IMR-90 (cell line): ENCODE results near the gene CLDN25. TPM values are rescaled to one million over a fixed set of nuclear protein-coding genes. Genes with fewer than 3 reads are reported as not detected.

Experiments used
- ATAC-seq: fragments of 200-7000 bp; cut with Tn5 transposase; 2 replicates; pipeline ENCODE4 v1.9.1; 2020; ENCODE audit warnings: low read depth, mild to moderate bottlenecking, moderate library complexity
- BruUV-seq: library from RNA; stranded (reverse); fragments of 400-500 nt; replicated peaks from 2 replicates; lab custom pipeline; 2021; lab: Mats Ljungman, UMichigan
- CTCF ChIA-PET: fragments of 300-600 bp; formaldehyde crosslinking; extraction: SDS; loops from one replicate; lab custom pipeline; 2021; ENCODE audit warnings: antibody characterized with exemption; lab: Yijun Ruan, JAX
- POLR2A ChIA-PET: fragments of 300-600 bp; sonication (Branson Sonifier 250); formaldehyde crosslinking; loops from one replicate; lab custom pipeline; 2022; ENCODE audit warnings: antibody characterized with exemption; ENCODE audit not compliant: unreplicated experiment; lab: Charles Lee
- DNase-seq: peaks from one replicate; pipeline ENCODE4 v3.0.0; 2013
- H2AFZ ChIP-seq: replicated peaks from 2 replicates; pipeline ENCODE3; 2013; ENCODE audit warnings: low read length, mild to moderate bottlenecking; ENCODE audit not compliant: poor library complexity
- H2AK5ac ChIP-seq: 2 replicates; pipeline ENCODE4 v1.6.1; 2013; ENCODE audit warnings: low read depth, low read length, inconsistent platforms
- H2AK9ac ChIP-seq: replicated peaks from 2 replicates; pipeline ENCODE3; 2013; ENCODE audit warnings: mild to moderate bottlenecking, low read depth, low read length, moderate library complexity; ENCODE audit not compliant: poor library complexity
- H2BK120ac ChIP-seq: 2 replicates; pipeline ENCODE4 v1.6.1; 2013; ENCODE audit warnings: low read depth, low read length, inconsistent platforms
- H2BK15ac ChIP-seq: 3 replicates; pipeline ENCODE4 v1.6.1; 2013; ENCODE audit warnings: low read depth, low read length, inconsistent platforms
- H2BK20ac ChIP-seq: 2 replicates; pipeline ENCODE4 v1.6.1; 2013; ENCODE audit warnings: low read depth, mild to moderate bottlenecking, inconsistent platforms, low read length, moderate library complexity
- H2BK5ac ChIP-seq: 2 replicates; pipeline ENCODE4 v1.6.1; 2013; ENCODE audit warnings: mild to moderate bottlenecking, low read depth, low read length, inconsistent platforms; ENCODE audit not compliant: poor library complexity, severe bottlenecking
- H3K14ac ChIP-seq: replicated peaks from 2 replicates; pipeline ENCODE4 v1.6.1; 2013; ENCODE audit warnings: low read depth, low read length, inconsistent platforms
- H3K18ac ChIP-seq: 2 replicates; pipeline ENCODE4 v1.6.1; 2013; ENCODE audit warnings: low read depth, low read length, control low read depth
- H3K23ac ChIP-seq: 2 replicates; pipeline ENCODE4 v1.6.1; 2013; ENCODE audit warnings: low read depth, low read length, inconsistent platforms
- H3K27ac ChIP-seq: 2 replicates; pipeline ENCODE4 v1.5.1; 2013; ENCODE audit warnings: mild to moderate bottlenecking, control low read depth, low read length; ENCODE audit not compliant: insufficient read depth
- H3K27me3 ChIP-seq: 2 replicates; pipeline ENCODE4 v1.6.1; 2013; ENCODE audit warnings: low read length; ENCODE audit not compliant: control insufficient read depth, insufficient read depth
- H3K36me3 ChIP-seq: 2 replicates; pipeline ENCODE4 v1.6.1; 2013; ENCODE audit warnings: low read length, mixed read lengths; ENCODE audit not compliant: control insufficient read depth, insufficient read depth
- H3K4ac ChIP-seq: 2 replicates; pipeline ENCODE4 v1.6.1; 2013; ENCODE audit warnings: low read depth, low read length, inconsistent platforms
- H3K4me1 ChIP-seq: 2 replicates; pipeline ENCODE4 v1.6.1; 2013; ENCODE audit warnings: low read length, mixed read lengths; ENCODE audit not compliant: control insufficient read depth, insufficient read depth
- H3K4me2 ChIP-seq: 2 replicates; pipeline ENCODE4 v1.6.1; 2013; ENCODE audit warnings: low read depth, mild to moderate bottlenecking, control low read depth, low read length, moderate library complexity
- H3K4me3 ChIP-seq: 2 replicates; pipeline ENCODE4 v1.5.1; 2013; ENCODE audit warnings: low read depth, mild to moderate bottlenecking, control low read depth, low read length, moderate library complexity; ENCODE audit not compliant: insufficient read depth
- H3K56ac ChIP-seq: 2 replicates; pipeline ENCODE4 v1.6.1; 2013; ENCODE audit warnings: low read length, inconsistent platforms; ENCODE audit not compliant: insufficient read depth; ENCODE audit errors: extremely low read depth
- H3K79me1 ChIP-seq, 2 experiments: 2 replicates each; pipeline ENCODE4 v1.6.1; 2013; ENCODE audit warnings: low read length in 2 of 2, inconsistent platforms in 1 of 2, low read depth in 1 of 2
- H3K9ac ChIP-seq: 2 replicates; pipeline ENCODE4 v1.6.1; 2013; ENCODE audit warnings: low read depth, low read length, control low read depth
- H3K9me1 ChIP-seq: 2 replicates; pipeline ENCODE4 v1.6.1; 2013; ENCODE audit warnings: low read length, inconsistent platforms; ENCODE audit not compliant: insufficient read depth
- H3K9me3 ChIP-seq: 2 replicates; pipeline ENCODE4 v1.6.1; 2013; ENCODE audit warnings: low read length; ENCODE audit not compliant: control insufficient read depth, insufficient read depth
- H4K20me1 ChIP-seq: 2 replicates; pipeline ENCODE4 v1.6.1; 2013; ENCODE audit warnings: low read length, inconsistent platforms; ENCODE audit not compliant: insufficient read depth
- H4K5ac ChIP-seq: 2 replicates; pipeline ENCODE4 v1.6.1; 2013; ENCODE audit warnings: mild to moderate bottlenecking, low read depth, low read length, control low read depth
- H4K8ac ChIP-seq, 2 experiments: 2 replicates each; pipeline ENCODE4 v1.6.1; 2013; ENCODE audit warnings: low read depth in 2 of 2, low read length in 2 of 2, control low read depth in 1 of 2, inconsistent platforms in 1 of 2
- H4K91ac ChIP-seq: 2 replicates; pipeline ENCODE4 v1.6.1; 2013; ENCODE audit warnings: low read depth, low read length, inconsistent platforms; ENCODE audit not compliant: insufficient read depth
- BHLHE40 ChIP-seq: fragments of 150-350 bp; IDR thresholded peaks from 2 replicates; pipeline ENCODE4 v1.6.1; 2016; ENCODE audit warnings: mild to moderate bottlenecking, low read depth, low read length
- CHD1 ChIP-seq: IDR thresholded peaks from 2 replicates; pipeline ENCODE4 v1.6.1; 2012; ENCODE audit warnings: low read depth, low read length, improper control_type of control experiment
- CTCF ChIP-seq: conservative IDR thresholded peaks from 2 replicates; pipeline ENCODE4 v1.5.1; 2012; ENCODE audit warnings: mild to moderate bottlenecking, low read depth, low read length, improper control_type of control experiment
- MAFK ChIP-seq: IDR thresholded peaks from 2 replicates; pipeline ENCODE4 v1.6.1; 2012; ENCODE audit warnings: low read depth, low read length, improper control_type of control experiment
- NFE2L2 ChIP-seq: fragments of 150-350 bp; IDR thresholded peaks from 2 replicates; pipeline ENCODE4 v1.6.1; 2016; ENCODE audit warnings: low read depth, mild to moderate bottlenecking, low read length
- RAD21 ChIP-seq: IDR thresholded peaks from 2 replicates; pipeline ENCODE4 v1.6.1; 2012; ENCODE audit warnings: low read length, improper control_type of control experiment
- RFX5 ChIP-seq: IDR thresholded peaks from 2 replicates; pipeline ENCODE4 v1.8.0; 2012; ENCODE audit warnings: low read depth, mild to moderate bottlenecking, low read length, moderate library complexity
- WGBS, 2 experiments: methylation state at CpG; one replicate each; pipeline versions ENCODE4 v1.1.5 to v1.1.7; 2013; ENCODE audit warnings: missing lambda C conversion rate in 2 of 2; ENCODE audit not compliant: insufficient read length in 1 of 2; ENCODE audit errors: extremely low coverage in 2 of 2; 5-methylcytosine and 5-hydroxymethylcytosine counted together
- dilution Hi-C: fragments of 300-500 bp; cut with HindIII; formaldehyde crosslinking; loops from one replicate; pipeline ENCODE4 v1.14.3; 2018; ENCODE audit warnings: low sequenced_read_pairs; ENCODE audit not compliant: unreplicated experiment
- in situ Hi-C: fragments of 300-500 bp; cut with MboI; formaldehyde crosslinking; loops from 3 replicates; pipeline ENCODE4 v1.14.3; 2019; ENCODE audit warnings: low sequenced_read_pairs, inconsistent platforms, mixed read lengths
- intact Hi-C: fragments of 100-400 bp; cut with micrococcal nuclease; formaldehyde crosslinking; loops from 2 replicates; pipeline ENCODE4 v1.10.0; 2022
- polyA plus RNA-seq, 3 experiments: library from polyadenylated mRNA; depleted of rRNA; stranded (reverse); fragments of >200 nt; gene quantifications; 2 replicates each; pipeline ENCODE4 v1.2.3, GENCODE V29; 2012; ENCODE audit warnings: low replicate concordance in 1 of 3
- total RNA-seq: library from RNA; depleted of rRNA; stranded (reverse); fragments of >200 nt; gene quantifications from 2 replicates; pipeline ENCODE4 v1.2.3, GENCODE V29; 2012
- TF ChIP-seq, protein P1 (sequence below): fragments of 150-350 bp; IDR thresholded peaks from 2 replicates; pipeline ENCODE4 v1.6.1; 2016; ENCODE audit warnings: low read depth, mild to moderate bottlenecking, low read length, moderate library complexity, borderline replicate concordance

CLDN25 gene
- total and polyA plus RNA-seq, 2 of the 4 experiments (the other 2 are of a cell fraction), result not detected

DNA sequence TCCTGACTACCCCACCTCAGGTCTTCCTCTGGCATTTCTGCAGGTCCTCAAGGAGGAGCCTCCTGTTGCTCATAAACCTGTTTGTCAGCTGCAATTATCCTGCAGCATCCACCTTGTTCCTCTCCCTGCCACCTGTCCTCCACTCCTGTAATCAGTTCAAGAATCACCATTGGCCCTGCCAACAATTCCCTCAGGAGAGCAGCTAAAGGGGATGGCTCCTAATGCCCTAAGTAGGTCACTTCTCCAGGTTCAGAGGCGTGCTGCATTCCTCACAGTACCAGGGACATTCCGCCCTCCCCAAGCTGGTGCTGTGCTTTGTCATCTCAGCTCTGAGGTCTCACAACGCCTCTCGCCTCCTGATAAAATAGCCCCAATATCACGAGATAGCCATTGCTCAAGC lies 2.1 kb downstream of the CLDN25 start:
- Histone ChIP-seq H3K18ac (no peak overlapping the region), H2BK20ac (no peak overlapping the region), H2BK15ac (no peak overlapping the region), H3K27ac (no peak overlapping the region), H2AK5ac (no peak overlapping the region), H2AFZ (no peak overlapping the region), H2BK120ac (no peak overlapping the region), H3K4me1 (no peaks in the 10 kb centered on the region; the same call in 1 of the 2 replicates), H4K5ac (no peak overlapping the region), H3K23ac (no peak overlapping the region), H2BK5ac (no peak overlapping the region), H4K91ac (no peak overlapping the region), H3K4me2 (no peak overlapping the region), H4K8ac (no peak overlapping the region), H3K4me3 (no peak overlapping the region), H2AK9ac (no peak overlapping the region), H3K9me3 (no peaks in the 10 kb centered on the region), H3K4ac (no peak overlapping the region), H3K14ac (no peak overlapping the region), H3K79me1 (no peaks in the 10 kb centered on the region), H3K56ac (no peak overlapping the region), H3K27me3 (peaks cover 6% of the 10 kb centered on the region; the same call in 1 of the 2 replicates), H4K20me1 (no peaks in the 10 kb centered on the region), H3K9me1 (no peaks in the 10 kb centered on the region), H3K36me3 (no peaks in the 10 kb centered on the region), H3K9ac (no peak overlapping the region)
- in situ Hi-C loops, result no loop called here
- DNase-seq, result no peak
- no TSS peak for BruUV-seq
- dilution Hi-C loops, result no loop called here
- no peak for ATAC-seq
- TF ChIP-seq RAD21, result no peak
- no peak for TF ChIP-seq RFX5
- TF ChIP-seq, protein P1, sequence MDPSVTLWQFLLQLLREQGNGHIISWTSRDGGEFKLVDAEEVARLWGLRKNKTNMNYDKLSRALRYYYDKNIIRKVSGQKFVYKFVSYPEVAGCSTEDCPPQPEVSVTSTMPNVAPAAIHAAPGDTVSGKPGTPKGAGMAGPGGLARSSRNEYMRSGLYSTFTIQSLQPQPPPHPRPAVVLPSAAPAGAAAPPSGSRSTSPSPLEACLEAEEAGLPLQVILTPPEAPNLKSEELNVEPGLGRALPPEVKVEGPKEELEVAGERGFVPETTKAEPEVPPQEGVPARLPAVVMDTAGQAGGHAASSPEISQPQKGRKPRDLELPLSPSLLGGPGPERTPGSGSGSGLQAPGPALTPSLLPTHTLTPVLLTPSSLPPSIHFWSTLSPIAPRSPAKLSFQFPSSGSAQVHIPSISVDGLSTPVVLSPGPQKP, result no peak
- no peak for TF ChIP-seq MAFK
- no peak for TF ChIP-seq CHD1
- TF ChIP-seq NFE2L2, result no peak
- no peak for TF ChIP-seq CTCF
- TF ChIP-seq BHLHE40, result no peak
- ChIA-PET POLR2A (no interaction called here), CTCF (no interaction called here)
- intact Hi-C loops, result no loop called here
- no CpG with 5 or more reads among the region's 5 CpGs for WGBS, 2 experiments
